GM18498 (cell line): Measurements from ENCODE around the gene ANGEL1.

ENCODE experiments used
- ATAC-seq: cut with Tn5 transposase; IDR thresholded peaks from one replicate; pipeline ENCODE4 v1.9.1; 2021; ENCODE audit warnings: mild to moderate bottlenecking, moderate library complexity; ENCODE audit not compliant: unreplicated experiment

ANGEL1 gene

GRCh38 chr14:76767681-76768656 lies 44.7 kb downstream of the ANGEL1 start:
- peak; percentile 88 for ATAC-seq

GRCh38 chr14:76765461-76765931 lies 47.2 kb downstream of the ANGEL1 start:
- ATAC-seq = no peak

GRCh38 chr14:76763096-76764041 lies 49.3 kb downstream of the ANGEL1 start:
- no peak for ATAC-seq

GRCh38 chr14:76762411-76763095 lies 50.1 kb downstream of the ANGEL1 start:
- ATAC-seq = no peak

- ATAC-seq = no peak
Observed at GRCh38 chr14:76761960-76762410, 50.7 kb downstream of the ANGEL1 start.

GRCh38 chr14:76761136-76761959 lies 51.3 kb downstream of the ANGEL1 start, which contains the start of gene VASH1:
VASH1 (plus strand) TSS chr14:76761468; CDS start chr14:76762822, 1,354 bp downstream.
- peak; percentile 92 for ATAC-seq

GRCh38 chr14:76760331-76761135 lies 52.1 kb downstream of the ANGEL1 start:
- ATAC-seq = no peak

- no peak for ATAC-seq
Observed at GRCh38 chr14:76759589-76759988, 53.1 kb downstream of the ANGEL1 start.

GRCh38 chr14:76756371-76756750 lies 56.3 kb downstream of the ANGEL1 start:
- ATAC-seq = no peak

GRCh38 chr14:76755610-76756370 lies 56.9 kb downstream of the ANGEL1 start:
- ATAC-seq = no peak

- ATAC-seq = no peak
Observed at GRCh38 chr14:76754586-76754985, 58.1 kb downstream of the ANGEL1 start.

- ATAC-seq = no peak
Observed at GRCh38 chr14:76753541-76754198, 59.0 kb downstream of the ANGEL1 start.

- no peak for ATAC-seq
Observed at GRCh38 chr14:76752744-76753143, 59.9 kb downstream of the ANGEL1 start.

GRCh38 chr14:76742966-76743365 lies 69.7 kb downstream of the ANGEL1 start:
- ATAC-seq = no peak

- no peak for ATAC-seq
Observed at GRCh38 chr14:76742185-76742584, 70.5 kb downstream of the ANGEL1 start.

GRCh38 chr14:76741074-76741473 lies 71.6 kb downstream of the ANGEL1 start:
- ATAC-seq = no peak
